HG03342 (cell line): ENCODE data around the gene CLDN15.
"Not testable (repeated sequence)": the region's sequence is repeated elsewhere in the genome, so short reads cannot be mapped to it uniquely, and the experiment has no call there.

Source experiments
- ATAC-seq: cut with Tn5 transposase; IDR thresholded peaks from one replicate; pipeline ENCODE4 v1.9.1; 2021; ENCODE audit warnings: mild to moderate bottlenecking, moderate library complexity; ENCODE audit not compliant: unreplicated experiment

Gene CLDN15, protein sequence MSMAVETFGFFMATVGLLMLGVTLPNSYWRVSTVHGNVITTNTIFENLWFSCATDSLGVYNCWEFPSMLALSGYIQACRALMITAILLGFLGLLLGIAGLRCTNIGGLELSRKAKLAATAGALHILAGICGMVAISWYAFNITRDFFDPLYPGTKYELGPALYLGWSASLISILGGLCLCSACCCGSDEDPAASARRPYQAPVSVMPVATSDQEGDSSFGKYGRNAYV

DNA sequence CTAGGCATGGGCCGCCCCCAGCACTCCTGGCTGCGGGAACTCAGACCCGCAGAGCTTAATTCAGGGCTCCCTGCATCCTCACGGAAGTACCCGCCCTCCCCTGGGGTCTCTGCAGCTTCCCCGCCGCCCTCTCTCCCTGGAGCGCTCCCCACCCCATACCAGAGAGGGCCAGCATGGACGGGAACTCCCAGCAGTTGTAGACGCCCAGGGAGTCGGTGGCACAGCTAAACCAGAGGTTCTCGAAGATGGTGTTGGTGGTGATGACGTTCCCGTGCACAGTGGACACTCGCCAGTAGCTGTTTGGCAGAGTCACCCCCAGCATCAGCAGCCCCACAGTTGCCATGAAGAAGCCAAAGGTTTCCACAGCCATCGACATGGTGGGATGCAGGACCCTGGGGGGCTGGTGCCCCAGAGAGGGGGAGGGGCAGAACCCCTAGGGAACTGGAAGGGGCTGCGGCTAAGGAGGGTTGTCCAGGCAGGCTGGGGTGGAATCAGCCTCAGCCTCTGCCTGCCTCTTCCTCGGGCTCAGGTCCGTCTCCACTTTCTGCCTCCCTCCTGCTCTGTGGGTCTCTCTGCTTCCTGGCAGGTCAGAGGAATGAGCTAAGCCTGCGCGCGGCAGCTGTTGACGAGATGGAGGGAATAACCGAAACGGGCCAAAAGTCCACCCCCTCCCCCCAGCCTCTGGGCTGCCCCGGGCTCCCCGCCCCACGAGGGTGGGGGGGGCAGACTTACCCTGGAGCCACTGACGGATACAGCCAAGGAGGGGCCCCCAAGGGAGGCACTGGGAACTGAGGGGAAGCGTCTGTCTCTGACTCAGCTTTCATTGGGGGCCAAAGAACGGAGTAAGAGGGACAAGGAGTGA is at the start of gene CLDN15:
TSS of gene CLDN15 (minus strand) at position 597 of the 862 bp plus-strand sequence. CDS start at position 376, 221 bp downstream.
- no peak for ATAC-seq

DNA sequence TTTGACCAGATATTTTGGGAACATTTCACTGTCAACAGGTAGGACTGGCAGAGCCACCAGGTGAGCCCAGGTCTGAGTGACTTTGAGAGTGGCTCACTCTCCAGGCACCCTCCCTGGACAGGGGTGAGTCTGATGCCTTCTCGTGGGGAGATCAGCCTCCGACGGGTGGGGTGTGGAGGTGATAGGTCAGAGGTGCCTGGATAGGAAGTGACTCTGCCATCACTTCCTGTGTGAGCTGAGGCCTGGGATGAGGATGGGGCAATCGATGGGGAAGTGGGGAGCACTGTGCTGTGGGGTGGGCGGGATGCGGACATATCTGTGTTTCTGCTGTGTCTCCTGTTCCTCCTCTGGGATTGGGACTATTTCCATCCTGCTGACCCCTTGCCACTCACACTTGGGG is 49.4 kb upstream of the CLDN15 start:
- ATAC-seq = no peak

DNA sequence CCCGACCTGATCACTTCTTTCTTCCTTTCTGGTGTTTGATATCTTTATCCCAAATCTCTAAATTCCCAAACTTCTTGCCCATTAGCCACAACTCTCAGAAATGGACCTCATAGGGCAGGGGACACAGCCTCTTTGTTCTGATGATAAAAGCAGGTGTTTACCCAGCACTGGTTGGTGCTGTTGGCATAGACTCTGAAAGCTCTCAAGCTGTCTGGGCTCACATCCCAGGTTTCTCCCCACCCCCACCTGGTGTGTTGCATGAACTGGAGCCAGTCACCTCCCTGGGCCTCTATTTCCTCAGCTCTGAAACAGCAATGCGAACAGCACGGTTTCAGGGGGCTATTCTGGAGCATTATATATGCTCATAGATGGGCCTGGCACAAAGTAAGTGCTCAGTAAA is 48.3 kb upstream of the CLDN15 start:
- ATAC-seq = not testable (repeated sequence)

DNA sequence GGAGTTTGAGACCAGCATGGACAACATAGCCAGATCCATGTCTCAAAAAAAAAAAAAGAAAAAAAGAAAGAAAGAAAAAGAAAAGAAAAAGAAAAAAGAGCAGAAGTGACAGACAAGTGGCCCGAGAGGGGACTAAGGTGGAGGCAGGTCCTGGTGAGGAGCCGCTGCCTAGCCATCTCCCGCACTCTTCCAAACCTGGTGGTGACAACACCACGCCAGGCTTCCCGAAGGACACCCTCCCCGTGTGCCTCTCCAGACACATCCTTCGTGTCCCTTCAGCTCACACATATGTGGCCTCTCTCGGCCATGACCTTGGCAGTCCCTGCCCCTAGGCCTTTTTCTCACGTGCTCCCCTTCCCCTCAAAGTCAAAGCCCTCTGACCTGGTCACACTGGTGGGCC is 47.6 kb upstream of the CLDN15 start:
- ATAC-seq = no peak

DNA sequence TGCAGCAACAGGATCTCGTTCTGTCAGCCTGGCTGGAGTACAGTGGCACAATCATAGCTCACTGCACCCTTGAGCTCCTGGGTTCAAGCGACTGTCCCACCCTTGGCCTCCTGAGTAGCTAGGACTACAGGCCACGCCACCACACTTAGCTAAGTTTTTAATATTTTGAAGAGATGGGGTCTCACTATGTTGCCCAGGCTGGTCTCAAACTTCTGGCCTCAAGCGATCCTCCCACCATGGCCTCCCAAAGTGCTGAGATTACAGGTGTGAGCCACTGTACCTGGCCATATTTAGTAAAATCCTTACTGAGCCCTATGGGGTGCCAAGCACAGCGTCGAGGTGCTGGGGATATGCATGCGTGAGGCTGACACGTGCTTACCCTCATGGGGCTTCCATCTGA is 43.3 kb upstream of the CLDN15 start:
- not testable (repeated sequence) for ATAC-seq

DNA sequence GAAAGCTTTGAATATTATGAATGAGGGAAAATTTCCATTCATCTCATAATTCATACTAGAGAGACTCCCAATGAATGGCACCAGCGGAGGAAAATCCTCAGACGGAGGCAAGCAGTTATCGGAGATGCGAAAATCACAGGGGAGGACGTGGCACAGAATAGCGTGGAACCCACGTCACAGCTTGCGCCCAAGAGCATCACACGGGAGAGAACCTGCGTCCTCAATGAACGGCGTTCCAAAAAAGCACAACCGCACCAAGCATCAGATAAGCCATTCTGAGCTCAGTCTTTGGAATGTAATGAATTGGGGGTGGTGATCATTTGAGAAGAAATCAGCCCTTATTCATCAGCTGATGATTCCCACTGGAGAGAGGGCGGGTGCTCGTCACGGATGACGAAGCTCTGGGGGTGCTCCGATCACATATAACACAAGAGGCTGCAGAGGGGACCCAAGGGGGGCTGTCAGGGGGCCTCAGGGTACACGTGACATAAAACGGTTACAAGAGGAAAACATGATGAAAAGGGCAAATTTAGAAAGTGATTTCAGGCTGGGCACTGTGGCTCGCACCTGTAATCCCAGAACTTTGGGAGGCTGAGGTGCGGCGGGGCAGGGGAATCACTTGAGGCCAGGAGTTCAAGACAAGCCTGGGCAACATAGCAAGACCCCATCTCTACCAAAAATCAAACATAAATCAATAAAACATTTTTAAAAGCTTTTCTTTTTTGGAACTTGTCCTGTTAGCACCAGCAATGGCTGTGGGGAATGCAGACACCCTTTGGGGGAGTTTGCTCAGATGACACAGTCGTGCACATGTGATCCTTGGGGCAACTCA is 41.1 kb upstream of the CLDN15 start:
- no peak for ATAC-seq

DNA sequence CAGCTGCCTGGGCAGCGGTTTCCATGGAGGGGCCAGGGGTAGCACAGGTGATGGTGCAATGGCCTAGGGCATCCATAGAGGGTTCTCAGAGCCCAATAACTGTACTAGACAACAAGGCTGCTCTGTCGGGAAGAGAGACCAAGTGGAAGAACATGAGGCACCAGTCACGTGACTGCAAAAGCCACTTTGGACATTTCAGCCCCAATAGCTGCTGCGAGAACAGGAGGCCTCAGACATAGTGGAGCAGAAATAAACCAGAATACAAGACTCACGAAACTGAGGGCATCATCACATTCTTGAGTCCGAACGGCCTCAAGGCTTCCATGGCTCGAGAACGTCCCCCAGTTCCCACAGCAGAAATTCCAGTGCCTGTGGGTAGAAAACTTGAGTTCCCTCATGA is 39.6 kb upstream of the CLDN15 start:
- no peak for ATAC-seq

DNA sequence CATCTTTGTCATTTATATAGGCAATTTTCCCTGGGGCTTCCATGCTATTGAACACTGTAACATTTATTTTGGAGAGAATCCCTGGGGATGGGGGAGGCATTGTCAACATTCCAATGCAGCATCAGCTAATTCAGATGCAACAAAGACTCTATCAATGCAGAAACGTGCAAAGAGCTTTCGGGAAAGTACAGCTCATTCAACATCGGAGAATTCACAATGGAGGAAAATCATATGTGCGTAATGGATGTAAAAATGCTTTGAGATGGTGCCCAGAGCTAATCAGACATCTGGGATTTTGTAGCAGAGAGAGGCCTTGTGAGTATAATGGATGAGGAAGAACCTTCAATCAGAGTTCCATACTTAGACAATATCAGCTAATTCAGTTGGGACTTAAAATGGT is 35.6 kb upstream of the CLDN15 start:
- ATAC-seq = no peak

DNA sequence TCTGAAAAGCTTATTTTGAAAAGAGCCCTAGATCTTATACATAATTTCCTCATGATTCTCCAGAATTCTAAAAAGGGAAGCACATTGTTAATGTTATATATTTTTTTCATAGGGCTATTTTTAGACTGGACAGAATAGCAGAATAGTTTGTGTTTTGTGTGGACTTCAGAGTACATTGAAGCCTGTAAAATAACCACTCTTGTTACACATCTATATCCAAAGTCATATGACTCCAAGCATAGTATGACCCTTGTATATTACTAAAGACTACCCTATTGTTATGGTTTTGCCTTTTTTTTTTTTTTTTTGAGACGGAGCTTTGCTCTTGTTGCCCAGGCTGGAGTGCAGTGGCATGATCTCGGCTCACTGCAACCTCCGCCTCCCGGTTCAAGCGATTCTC is 33.4 kb upstream of the CLDN15 start:
- ATAC-seq = no peak

DNA sequence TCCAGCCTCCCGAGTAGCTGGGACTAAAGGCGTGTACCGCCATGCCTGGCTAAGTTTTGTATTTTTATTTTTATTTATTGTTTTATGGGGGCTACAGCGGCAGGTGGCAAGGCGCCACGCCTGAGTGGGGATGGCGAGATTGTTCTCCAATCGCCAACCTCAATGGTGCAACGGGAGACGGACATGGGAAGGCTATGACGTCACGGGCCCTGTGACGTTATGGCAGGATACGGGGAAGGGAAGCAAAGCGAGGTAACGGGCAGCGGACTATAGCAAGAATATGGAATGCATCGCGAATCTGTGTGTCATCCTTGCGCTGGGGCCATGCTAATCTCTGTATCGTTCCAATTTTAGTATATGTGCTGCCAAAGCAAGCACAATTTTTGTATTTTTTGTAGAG is 32.1 kb upstream of the CLDN15 start:
- ATAC-seq = no peak

DNA sequence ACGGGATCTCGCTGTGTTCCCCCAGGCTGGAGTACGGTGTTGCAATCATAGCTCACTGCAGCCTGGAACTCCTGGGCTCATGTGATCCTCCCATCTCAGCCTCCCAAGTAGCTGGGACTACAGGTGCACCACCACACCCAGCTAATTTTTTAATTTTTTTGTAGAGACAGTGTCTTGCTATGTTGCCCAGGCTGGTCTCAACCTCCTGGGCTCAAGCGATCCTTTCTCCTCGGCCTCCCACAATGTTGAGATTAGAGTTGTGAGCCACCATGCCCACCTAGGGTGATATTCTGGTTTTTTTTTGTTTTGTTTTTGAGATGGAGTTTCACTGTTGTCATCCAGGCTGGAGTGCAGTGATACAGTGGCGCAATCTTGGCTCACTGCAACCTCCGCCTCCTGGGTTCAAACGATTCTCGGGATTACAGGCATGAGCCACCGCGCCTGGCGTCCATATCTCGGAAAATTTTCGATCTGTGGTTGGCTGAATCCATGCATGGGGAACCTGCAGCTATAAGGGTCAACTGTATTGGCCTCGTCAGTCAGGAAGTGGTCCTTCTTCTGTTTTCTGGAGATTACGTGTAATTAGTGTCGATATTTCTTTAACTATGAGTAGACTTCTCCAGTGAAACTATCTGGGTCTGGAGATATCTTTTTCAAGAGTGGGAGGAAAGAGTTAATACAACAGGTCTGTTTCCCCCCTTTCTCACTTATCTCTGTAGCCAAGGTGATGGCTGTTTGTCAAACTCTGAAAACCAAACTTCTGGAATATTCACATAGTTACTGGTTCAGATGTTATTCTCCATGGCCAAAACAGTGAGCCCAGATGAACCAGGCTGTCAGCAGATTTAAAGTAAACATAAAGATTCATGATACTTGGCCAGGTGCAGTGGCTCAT is 28.3 kb upstream of the CLDN15 start:
- no peak for ATAC-seq

DNA sequence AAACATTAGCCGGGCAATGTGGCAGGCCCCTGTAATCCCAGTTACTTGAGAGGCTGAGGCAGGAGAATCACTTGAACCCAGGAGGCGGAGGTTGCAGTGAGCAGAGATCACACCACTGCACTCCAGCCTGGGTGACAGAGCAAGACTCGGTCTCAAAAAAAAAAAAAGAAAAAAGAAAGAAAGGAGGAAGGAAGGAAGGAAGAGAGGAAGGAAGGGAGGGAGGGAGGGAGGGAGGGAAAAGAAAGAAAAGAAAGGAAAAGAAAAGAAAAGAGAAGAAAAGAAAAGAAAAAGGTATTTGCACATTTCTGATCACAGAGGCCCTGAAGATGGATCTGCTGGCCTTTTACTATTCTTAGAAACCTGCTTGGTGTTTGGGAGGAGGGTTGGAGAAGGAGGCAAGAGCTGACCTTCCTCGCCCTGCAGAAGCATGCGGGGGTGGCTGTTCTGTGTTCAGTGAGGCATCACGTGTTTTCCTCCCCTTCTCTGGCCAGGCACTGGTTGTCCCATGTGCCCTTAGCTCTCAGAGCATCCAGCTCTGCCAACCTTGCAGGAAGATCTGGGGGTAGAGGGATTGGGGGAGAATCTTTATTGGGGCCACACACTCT is 26.6 kb upstream of the CLDN15 start:
- ATAC-seq = not testable (repeated sequence)

DNA sequence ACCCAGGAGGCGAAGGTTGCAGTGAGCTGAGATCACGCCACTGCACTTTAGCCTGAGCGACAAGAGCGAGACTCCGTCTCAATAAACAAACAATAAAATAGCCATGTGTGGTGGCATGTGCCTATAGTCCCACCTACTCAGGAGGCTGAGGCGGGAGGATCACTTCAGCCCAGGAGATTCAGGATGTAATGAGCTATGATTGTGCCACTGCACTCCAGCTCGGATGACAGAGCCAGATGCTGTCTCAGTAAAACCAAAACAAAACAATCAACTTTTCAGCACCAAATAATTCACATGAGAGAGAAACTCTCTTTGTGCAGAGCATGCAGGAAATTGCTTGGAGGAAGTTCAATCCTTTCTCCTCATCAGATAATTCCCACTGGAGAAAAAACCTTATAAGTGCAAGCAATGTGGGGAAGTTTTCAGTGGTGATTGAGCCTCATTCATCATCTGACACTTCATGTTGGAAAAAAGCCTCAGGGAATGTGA is 20.7 kb upstream of the CLDN15 start:
- no peak for ATAC-seq

DNA sequence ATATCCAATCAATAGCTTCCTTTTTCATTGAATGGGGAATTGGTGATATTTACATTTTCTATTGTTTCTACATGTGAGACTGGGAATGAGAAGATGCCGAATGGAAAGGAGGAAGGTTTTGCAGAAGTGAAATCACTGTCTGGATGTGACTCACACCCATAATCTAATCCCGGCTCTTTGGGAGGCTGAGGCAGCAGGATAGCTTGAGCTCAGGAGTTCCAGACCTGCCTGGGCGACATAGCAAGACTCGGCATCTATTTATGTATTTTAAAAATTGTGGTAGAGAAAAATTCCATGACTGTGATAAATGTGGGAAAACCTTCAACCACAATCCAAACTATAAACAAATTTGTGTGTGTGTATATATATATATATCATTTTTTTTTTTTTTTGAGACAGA is 18.2 kb upstream of the CLDN15 start:
- ATAC-seq = no peak

DNA sequence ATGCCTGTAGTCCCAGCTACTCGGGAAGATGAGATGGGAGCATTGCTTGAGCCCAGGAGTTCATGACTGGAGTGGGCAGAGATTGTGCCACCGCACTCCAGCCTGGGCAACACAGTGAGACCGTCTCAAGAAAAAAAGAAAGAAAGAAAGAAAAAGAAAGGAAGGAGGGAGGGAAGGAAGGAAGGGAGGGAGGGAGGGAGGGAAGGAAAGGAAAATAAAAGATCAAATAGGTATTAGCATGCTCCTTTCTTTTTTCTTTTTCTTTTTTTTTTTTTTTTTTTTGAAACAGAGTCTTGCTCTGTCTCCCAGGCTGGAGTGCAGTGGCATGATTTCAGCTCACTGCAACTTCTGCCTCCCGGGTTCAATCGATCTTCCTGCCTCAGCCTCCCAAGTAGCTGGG is 15.6 kb upstream of the CLDN15 start:
- not testable (repeated sequence) for ATAC-seq

DNA sequence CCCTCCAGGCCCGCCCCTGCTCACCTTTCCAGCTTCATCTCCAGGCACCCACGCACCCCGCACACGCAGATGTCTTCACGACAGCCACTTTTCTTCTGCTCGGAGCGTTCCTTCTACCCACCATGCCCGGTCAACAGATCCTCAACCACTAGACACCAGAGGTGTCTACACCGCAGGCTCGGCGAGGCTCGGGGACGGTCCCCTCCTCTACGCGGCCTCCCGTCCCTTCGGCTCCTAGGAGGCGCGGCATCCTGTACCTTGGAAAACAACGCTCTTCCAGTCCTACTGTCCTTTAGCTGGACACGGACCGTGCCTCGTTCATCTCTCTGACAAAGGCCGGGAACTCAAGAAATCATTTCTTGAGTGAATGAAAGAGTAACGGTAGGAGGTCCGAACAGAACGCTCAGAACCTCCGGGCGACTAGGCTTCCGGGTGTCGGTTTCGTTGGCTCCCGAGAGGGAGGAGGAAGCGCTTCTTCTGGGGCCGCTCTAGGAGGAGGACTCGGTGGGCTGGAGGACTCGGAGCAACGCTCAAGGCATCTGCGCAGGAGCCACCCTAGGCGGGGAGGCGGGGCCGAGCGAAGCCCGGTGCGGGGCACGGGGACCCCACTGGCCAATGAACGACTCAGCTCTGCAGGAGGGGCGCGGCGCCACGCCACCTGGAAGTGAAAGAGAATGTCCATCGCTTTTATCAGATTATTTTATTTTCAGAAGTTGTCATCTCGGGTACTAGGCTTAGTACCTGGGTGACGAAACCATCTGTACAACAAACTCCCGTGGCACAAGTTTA is 14.5 kb upstream of the CLDN15 start:
- ATAC-seq = peak; percentile 98

DNA sequence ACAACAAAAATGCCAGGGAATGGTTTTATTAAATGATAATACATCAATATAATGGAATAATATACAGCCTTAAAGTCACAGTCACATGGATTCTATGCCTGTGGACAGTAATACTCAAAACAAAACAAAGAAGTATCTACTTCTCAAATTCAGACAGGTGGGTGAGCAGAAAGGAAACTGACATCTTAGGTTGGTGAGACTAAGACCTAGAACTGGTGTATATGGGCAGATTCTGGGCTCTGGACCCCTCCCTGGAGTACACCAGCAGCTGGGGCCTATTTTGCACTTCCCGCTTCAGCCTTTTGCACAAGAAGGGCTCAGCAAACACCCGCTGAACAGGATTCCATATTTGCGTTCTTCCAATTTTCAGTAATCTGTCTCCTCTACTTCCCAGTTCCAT is 12.7 kb upstream of the CLDN15 start:
- ATAC-seq = no peak

DNA sequence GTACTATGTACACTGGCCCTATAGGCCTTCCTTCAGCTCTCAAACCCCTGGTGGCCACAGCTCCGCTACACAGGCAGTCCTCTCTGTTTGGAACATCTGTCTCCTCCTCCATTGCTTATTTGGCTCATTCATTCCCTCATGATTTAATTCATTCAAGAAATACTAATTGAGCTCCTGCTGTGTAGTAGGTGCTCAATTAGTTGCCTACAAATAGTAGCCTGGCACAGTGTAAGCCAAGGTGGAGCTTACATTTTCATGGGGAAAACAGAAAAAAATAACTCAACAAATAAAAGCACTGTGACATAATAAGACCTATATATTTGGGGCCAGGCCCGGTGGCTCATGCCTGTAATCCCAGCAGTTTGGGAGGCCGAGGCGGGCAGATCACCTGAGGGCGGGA is 10.7 kb upstream of the CLDN15 start:
- no peak for ATAC-seq

DNA sequence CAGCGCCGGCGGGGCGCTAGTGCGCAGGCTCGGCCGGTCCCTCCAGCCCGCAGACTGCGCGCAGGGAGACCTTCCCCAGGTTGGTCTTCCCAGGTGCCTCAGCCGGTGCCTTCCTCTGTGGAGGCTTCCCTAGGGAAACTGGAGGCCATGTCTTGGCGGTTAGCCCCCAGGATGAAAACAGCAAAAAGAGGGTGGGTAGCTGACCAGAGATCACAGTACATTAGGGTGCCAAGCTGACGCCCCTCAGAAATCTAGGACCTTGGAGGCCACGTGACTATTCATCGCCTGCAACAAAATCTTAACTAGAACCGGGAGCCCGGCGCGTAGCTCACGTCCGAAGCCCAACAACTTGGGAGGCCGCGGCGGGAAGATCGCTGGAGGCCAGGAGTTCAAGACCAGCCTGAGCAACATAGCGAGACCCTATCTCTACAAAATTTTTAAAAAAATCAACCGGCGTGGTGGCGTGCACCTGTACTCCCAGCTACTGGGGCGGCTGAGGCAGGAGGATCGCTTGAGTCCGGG is 7.6 kb upstream of the CLDN15 start:
- no peak for ATAC-seq
